Effector memory CD8-positive, alpha-beta T cell (primary cell): ENCODE results near the gene HABP2.

Source experiments
- ATAC-seq: fragments of 150-1000 bp; cut with Tn5 transposase; replicated peaks from 2 replicates; pipeline ENCODE4 v1.10.0; 2021; ENCODE audit warnings: mild to moderate bottlenecking, moderate library complexity
- DNase-seq, 3 experiments: peaks; one replicate each; pipeline ENCODE4 v3.0.0; 2021
- H3K27ac Mint-ChIP-seq, 2 donors: one replicate each; pipeline ENCODE4 v1.8.0; 2022; ENCODE audit warnings: mild to moderate bottlenecking in 2 of 2, mixed read lengths in 2 of 2, moderate library complexity in 2 of 2
- H3K27me3 Mint-ChIP-seq, 2 donors: one replicate each; pipeline ENCODE4 v1.8.0; 2022; ENCODE audit warnings: mixed read lengths in 2 of 2
- H3K36me3 Mint-ChIP-seq: one replicate; pipeline ENCODE4 v1.8.0; 2022; ENCODE audit warnings: mild to moderate bottlenecking, moderate library complexity, mixed read lengths; ENCODE audit not compliant: insufficient read depth
- H3K4me1 Mint-ChIP-seq, 2 donors: one replicate each; pipeline ENCODE4 v1.8.0; 2022; ENCODE audit warnings: low read depth in 2 of 2, mixed read lengths in 2 of 2
- H3K4me3 Mint-ChIP-seq, 2 donors: one replicate each; pipeline ENCODE4 v1.8.0; 2022; ENCODE audit warnings: mild to moderate bottlenecking in 2 of 2, mixed read lengths in 2 of 2, moderate library complexity in 2 of 2
- H3K9me3 Mint-ChIP-seq, 2 donors: one replicate each; pipeline ENCODE4 v1.8.0; 2022; ENCODE audit warnings: mixed read lengths in 2 of 2

The HABP2 gene

DNA sequence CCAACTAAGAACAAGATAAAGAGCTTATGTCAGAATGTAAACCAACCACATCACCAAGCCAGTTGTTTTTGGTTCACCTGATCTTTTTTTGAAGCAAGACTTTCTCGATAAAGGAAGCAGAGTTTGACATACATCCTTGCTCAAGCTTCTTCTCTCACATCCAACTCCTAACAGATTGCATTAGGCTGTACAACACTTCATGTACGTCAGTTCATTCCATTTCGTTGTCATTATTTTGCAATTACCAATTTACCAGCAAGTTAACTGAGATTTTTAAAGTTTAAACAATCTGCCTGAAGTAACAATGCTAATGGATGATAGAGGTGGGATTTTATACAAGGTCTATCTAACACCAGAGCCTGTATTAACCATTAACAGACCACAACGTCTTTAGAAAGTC, 70.0 kb downstream of the HABP2 start:
- H3K4me1 Mint-ChIP-seq, result no peaks in the 10 kb centered on the region
- H3K4me3 Mint-ChIP-seq, result no peak overlapping the region
- ATAC-seq (no peak), DNase-seq (no peak)
- H3K27me3 Mint-ChIP-seq, result peaks cover 42 to 57% of the 10 kb centered on the region in 2 donors
- no peak overlapping the region for H3K27ac Mint-ChIP-seq
- no peaks in the 10 kb centered on the region for H3K36me3 Mint-ChIP-seq
- no peaks in the 10 kb centered on the region for H3K9me3 Mint-ChIP-seq

DNA sequence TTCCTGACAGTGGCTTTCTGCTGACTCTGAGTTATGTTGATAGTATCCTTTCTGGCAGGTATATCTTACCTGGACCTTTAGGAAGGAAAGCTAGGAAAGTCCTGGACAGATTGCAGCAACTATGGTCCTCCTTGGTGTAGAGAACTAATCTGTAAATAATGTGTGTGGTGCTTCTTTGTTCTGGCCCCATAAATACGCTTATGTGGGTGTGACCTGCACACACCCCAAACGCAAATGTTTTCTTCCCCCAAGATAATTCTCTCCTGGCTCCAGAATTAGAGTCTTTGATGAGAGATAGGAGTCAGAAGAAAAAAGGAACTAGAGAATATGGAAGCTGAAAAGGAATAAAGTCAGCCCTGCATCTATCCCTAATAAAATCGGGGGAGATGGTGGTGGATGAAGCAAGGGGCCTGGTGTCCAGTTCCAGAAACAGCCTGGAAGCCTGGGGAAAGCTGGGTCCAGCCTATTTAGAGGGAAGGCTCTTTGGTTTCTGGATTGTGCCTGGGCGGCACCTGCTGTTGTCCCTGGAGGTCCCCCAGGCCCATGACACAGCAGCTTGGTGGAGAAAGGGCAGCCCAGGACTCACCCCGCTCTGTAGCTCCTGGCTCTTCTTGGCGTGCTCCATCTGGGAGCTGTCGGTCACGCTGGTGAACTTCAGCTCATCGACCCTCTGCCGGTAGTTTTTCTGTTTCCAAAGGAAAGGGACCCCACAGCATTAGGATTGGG, 72.8 kb downstream of the HABP2 start:
- Mint-ChIP-seq H3K36me3 (no peaks in the 10 kb centered on the region), H3K9me3 (no peaks in the 10 kb centered on the region), H3K4me3 (no peak overlapping the region), H3K27ac (no peak overlapping the region), H3K4me1 (no peaks in the 10 kb centered on the region), H3K27me3 (peaks cover 25 to 52% of the 10 kb centered on the region in 2 donors)
- DNase-seq, result no peak
- no peak for ATAC-seq

DNA sequence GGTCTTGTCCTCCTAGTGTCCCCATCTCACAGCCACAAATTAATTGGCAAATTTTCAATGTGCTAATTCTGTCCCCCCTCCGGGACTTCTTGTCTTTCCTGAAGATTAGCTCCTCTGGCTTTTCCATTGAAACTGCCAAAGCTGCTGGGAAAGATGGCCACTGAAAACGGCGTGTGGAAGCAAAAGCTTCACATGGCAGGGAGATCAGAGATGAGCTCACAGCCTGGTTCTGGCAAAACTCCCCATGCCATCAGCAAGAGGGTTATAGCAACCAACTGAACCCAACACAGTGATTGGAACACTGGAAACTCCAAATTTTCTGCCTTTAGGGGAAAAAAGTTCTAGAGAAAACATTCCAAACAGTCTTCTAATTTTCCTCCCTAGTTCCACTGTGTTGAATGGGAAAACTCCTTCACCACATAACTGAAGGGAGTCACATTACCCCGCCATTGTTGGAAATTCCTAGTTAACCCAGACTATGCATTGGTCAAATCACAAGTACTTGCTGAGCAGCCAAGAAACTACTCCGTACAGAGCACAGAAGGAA, 74.0 kb downstream of the HABP2 start:
- peaks cover 23 to 41% of the 10 kb centered on the region in 2 donors for H3K27me3 Mint-ChIP-seq
- H3K9me3 Mint-ChIP-seq, result no peaks in the 10 kb centered on the region
- no peak overlapping the region for H3K27ac Mint-ChIP-seq
- no peak for DNase-seq
- H3K4me3 Mint-ChIP-seq, result no peak overlapping the region
- no peak for ATAC-seq
- no peaks in the 10 kb centered on the region for H3K36me3 Mint-ChIP-seq
- no peaks in the 10 kb centered on the region for H3K4me1 Mint-ChIP-seq

DNA sequence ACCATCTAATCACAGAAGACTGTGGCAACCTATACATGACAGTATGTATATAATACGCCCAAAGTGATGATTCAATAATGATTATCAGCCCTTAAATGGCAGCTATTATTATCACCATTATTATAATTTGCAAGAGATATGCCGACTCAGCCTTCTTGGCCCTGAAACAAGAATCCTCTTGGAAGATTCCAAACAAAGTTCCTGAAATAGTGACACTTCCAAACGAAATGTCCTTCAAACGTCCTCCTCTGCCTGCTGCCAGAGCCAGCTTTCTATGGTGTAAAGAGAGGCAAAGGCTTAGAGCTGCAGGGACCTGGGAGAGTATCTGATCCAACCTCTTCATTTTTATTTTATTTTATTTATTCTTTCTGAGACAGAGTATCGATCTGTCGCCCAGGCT, 75.0 kb downstream of the HABP2 start:
- H3K4me1 Mint-ChIP-seq, result no peaks in the 10 kb centered on the region
- DNase-seq, result no peak
- H3K27me3 Mint-ChIP-seq, result peaks cover 27 to 37% of the 10 kb centered on the region in 2 donors
- H3K36me3 Mint-ChIP-seq, result no peaks in the 10 kb centered on the region
- no peaks in the 10 kb centered on the region for H3K9me3 Mint-ChIP-seq
- H3K4me3 Mint-ChIP-seq, result no peak overlapping the region
- ATAC-seq, result no peak
- H3K27ac Mint-ChIP-seq, result no peak overlapping the region

DNA sequence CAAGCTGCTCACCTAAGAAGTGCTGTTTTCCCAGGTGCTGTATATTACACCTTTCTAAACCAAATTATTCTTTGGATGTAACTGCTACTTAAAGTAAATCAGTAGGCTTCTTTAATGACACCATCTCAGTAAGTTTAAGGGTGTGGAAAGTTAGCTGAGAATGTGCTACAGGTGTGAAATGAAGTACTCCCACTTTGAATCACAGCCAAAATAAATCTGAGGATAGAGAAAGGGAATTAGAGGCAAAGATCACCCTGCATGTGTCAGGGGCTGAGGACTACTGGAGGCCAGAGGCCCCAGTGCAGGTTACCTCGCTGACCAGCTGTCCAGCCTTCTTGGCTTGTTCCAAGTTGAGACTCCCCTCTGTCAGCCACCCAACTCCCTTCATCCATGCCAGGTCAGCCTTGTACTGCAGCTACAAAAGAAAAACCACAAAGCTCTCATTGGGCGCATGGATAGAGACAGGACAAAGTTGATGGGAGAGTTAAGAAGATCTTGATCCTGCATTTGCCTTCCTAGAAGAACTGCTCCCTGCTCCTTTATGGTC, 75.8 kb downstream of the HABP2 start:
- Mint-ChIP-seq H3K36me3 (no peaks in the 10 kb centered on the region), H3K9me3 (no peaks in the 10 kb centered on the region), H3K27ac (no peak overlapping the region)

DNA sequence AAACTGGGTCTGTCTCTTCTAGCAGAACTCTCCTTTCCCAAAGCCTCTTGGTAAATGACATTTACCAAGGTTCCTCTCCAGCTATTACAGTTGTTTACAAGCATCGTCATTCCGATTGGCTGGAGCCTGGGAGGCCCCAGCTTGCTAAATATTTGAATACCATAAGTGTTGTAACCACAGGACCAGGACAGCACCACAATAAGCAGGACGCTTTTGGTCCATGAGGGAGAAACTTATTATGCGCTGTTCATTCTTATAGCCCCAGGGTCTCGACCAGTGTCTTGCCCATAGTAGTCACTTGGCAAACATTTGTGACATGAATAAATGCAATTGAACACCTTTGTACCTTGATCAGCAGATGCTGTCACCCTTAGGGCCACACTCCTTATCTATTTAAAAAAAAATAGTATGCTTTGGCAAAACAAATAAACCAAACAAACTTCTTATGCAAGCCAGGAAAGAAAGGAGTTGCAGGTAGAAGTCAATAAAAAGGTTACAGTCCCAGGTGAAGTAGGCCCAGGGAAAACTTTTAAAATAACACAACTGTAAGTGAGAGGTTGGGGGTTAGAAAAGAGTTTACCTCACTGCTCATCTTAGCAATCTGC, 78.2 kb downstream of the HABP2 start:
- Mint-ChIP-seq H3K36me3 (no peaks in the 10 kb centered on the region), H3K9me3 (peaks cover 0 to 3% of the 10 kb centered on the region in 2 donors), H3K27me3 (peaks cover 34% of the 10 kb centered on the region in 2 donors), H3K27ac (no peak overlapping the region), H3K4me1 (no peaks in the 10 kb centered on the region), H3K4me3 (no peak overlapping the region)
- no peak for ATAC-seq
- DNase-seq, result no peak

More for the DNA sequence above, 75.8 kb downstream of the HABP2 start:
- no peak for ATAC-seq
- Mint-ChIP-seq H3K4me3 (no peak overlapping the region), H3K4me1 (no peaks in the 10 kb centered on the region), H3K27me3 (peaks cover 32 to 39% of the 10 kb centered on the region in 2 donors)
- DNase-seq, result no peak

DNA sequence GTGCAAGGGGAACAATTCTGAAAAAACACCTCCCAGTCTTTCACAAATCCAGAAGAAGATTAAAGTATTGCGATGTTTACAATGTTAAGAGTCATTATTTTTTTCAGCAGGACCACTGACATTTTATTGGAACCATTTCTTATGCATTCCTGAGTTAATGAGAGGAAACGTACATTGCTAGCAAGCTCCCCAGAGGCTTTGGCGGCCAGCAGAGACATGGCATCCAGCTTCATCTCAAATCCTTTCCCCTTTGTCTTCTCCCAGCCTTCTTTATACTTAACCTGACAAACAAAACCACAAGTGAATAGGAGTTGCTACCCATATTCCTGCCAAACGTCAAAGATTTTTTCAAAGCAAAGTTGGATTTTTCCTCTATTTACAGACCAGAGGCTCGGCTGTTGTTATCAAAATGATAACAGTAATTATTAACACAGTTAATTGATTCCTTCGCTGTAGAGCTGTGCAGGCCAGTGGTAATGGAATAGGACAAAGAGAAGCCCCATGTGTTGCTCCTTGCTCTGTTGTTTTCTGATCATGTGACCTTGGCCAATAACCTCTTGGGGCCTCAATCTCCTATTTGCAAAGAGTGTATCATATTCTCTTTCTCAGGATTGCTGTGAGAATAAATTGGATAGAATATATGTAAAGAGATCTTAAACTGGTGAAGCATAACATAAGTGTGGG, 79.0 kb downstream of the HABP2 start:
- peaks cover 37 to 41% of the 10 kb centered on the region in 2 donors for H3K27me3 Mint-ChIP-seq
- no peaks in the 10 kb centered on the region for H3K36me3 Mint-ChIP-seq
- no peak for ATAC-seq
- no peaks in the 10 kb centered on the region for H3K4me1 Mint-ChIP-seq
- DNase-seq, result no peak
- no peak overlapping the region for H3K27ac Mint-ChIP-seq
- H3K9me3 Mint-ChIP-seq, result peaks cover 0 to 3% of the 10 kb centered on the region in 2 donors
- H3K4me3 Mint-ChIP-seq, result no peak overlapping the region
